AG04450 (cell line): ENCODE data around the gene SLC25A43. TPM values are rescaled to one million over a fixed set of nuclear protein-coding genes. Genes with fewer than 3 reads are reported as not detected.
"Not testable (repeated sequence)": the region's sequence is repeated elsewhere in the genome, so short reads cannot be mapped to it uniquely, and the experiment has no call there.

Experiments used
- CTCF ChIA-PET: fragments of 300-600, 350-600 bp; formaldehyde crosslinking; extraction: SDS; loops from one replicate; lab custom pipeline; 2022; ENCODE audit warnings: antibody characterized with exemption, inconsistent platforms; lab: Charles Lee
- POLR2A ChIA-PET: fragments of 350-600 bp; formaldehyde crosslinking; extraction: SDS; loops from one replicate; lab custom pipeline; 2021; ENCODE audit warnings: antibody characterized with exemption, inconsistent platforms; lab: Yijun Ruan, JAX
- DNase-seq: peaks from one replicate; pipeline ENCODE4 v3.0.0-alpha.2; 2011; ENCODE audit warnings: low read depth, low spot score
- H3K27ac ChIP-seq: one replicate; pipeline ENCODE4 v1.5.1; 2012; ENCODE audit warnings: low read depth, low read length, control low read depth
- H3K27me3 ChIP-seq: one replicate; pipeline ENCODE4 v1.6.0; 2012; ENCODE audit warnings: low read length; ENCODE audit not compliant: control insufficient read depth, insufficient read depth
- H3K4me3 ChIP-seq: 2 replicates; pipeline ENCODE4 v1.5.1; 2011; ENCODE audit warnings: mild to moderate bottlenecking, low read depth, low read length, control low read depth
- H3K9me3 ChIP-seq: 2 replicates; pipeline ENCODE4 v1.5.1; 2012; ENCODE audit warnings: low read length; ENCODE audit not compliant: control insufficient read depth, insufficient read depth
- CTCF ChIP-seq: IDR thresholded peaks from 2 replicates; pipeline ENCODE4 v1.5.1; 2011; ENCODE audit warnings: low read depth, low read length, control low read depth, inconsistent platforms
- polyA plus RNA-seq: library from polyadenylated mRNA; depleted of rRNA; stranded (reverse); fragments of >200 nt; gene quantifications from 2 replicates; pipeline ENCODE4 v1.2.3, GENCODE V29; 2011

SLC25A43 gene
- polyA plus RNA-seq, 1 experiment, result 8.5 TPM

- POLR2A ChIA-PET, result no interaction called here
- no peak overlapping the region for H3K27ac ChIP-seq
- CTCF ChIA-PET, result interaction anchor here (0.8 to 8.3 kb wide), 3 partner anchors 13 to 26 kb away, joined by 4 to 62 read pairs (median 6); no protein-coding TSS in a partner anchor
- no peaks in the 10 kb centered on the region for H3K27me3 ChIP-seq
- no peak for DNase-seq
- no peak overlapping the region for H3K4me3 ChIP-seq
- no peak for TF ChIP-seq CTCF
- H3K9me3 ChIP-seq, result no peaks in the 10 kb centered on the region
Observed at GRCh38 chrX:119486745-119487144, 87.6 kb downstream of the SLC25A43 start.

- DNase-seq, POLR2A ChIA-PET, H3K27me3 ChIP-seq, H3K27ac ChIP-seq, H3K4me3 ChIP-seq, H3K9me3 ChIP-seq: not testable (repeated sequence)
- CTCF ChIA-PET, result interaction anchor here (1.6 to 8.3 kb wide), 5 partner anchors 10 to 25 kb away, joined by 3 to 62 read pairs (median 6); no protein-coding TSS in a partner anchor
Observed at GRCh38 chrX:119487766-119488165, 88.6 kb downstream of the SLC25A43 start.

GRCh38 chrX:119488749-119489148 lies 89.6 kb downstream of the SLC25A43 start:
- no peak overlapping the region for H3K4me3 ChIP-seq
- ChIA-PET CTCF (interaction anchor here (0.7 to 8.3 kb wide), 9 partner anchors 11 to 117 kb away, joined by 3 to 62 read pairs (median 5); partner anchors contain the start of gene NKRF), POLR2A (no interaction called here)
- peak; percentile 59 for TF ChIP-seq CTCF
- no peak overlapping the region for H3K27ac ChIP-seq
- no peaks in the 10 kb centered on the region for H3K9me3 ChIP-seq
- H3K27me3 ChIP-seq, result no peaks in the 10 kb centered on the region
- DNase-seq, result no peak

GRCh38 chrX:119489212-119490074 lies 90.3 kb downstream of the SLC25A43 start:
- no peak for DNase-seq
- Histone ChIP-seq H3K27me3 (no peaks in the 10 kb centered on the region), H3K9me3 (no peaks in the 10 kb centered on the region), H3K27ac (no peak overlapping the region), H3K4me3 (no peak overlapping the region)
- TF ChIP-seq CTCF, result no peak
- CTCF ChIA-PET, result interaction anchor here (1.0 to 8.3 kb wide), 8 partner anchors 11 to 116 kb away, joined by 3 to 62 read pairs (median 6); partner anchors contain the start of gene NKRF
- POLR2A ChIA-PET, result interaction anchor here (0.6 kb wide), 2 partner anchors 19 to 245 kb away, joined by 3 to 5 read pairs; no protein-coding TSS in a partner anchor

- H3K27me3 ChIP-seq, result no peaks in the 10 kb centered on the region
- POLR2A ChIA-PET, result no interaction called here
- CTCF ChIA-PET, result interaction anchor here (2.0 to 3.6 kb wide), 3 partner anchors 10 to 20 kb away, joined by 7 to 15 read pairs (median 13); no protein-coding TSS in a partner anchor
- no peaks in the 10 kb centered on the region for H3K9me3 ChIP-seq
- no peak for TF ChIP-seq CTCF
- DNase-seq, result no peak
- no peak overlapping the region for H3K27ac ChIP-seq
- no peak overlapping the region for H3K4me3 ChIP-seq
Observed at GRCh38 chrX:119492463-119492862, 93.3 kb downstream of the SLC25A43 start.

- not testable (repeated sequence) for DNase-seq, H3K27ac ChIP-seq, H3K9me3 ChIP-seq, H3K27me3 ChIP-seq, H3K4me3 ChIP-seq
- CTCF ChIA-PET, result interaction anchor here (0.6 to 3.6 kb wide), 7 partner anchors 11 to 116 kb away, joined by 4 to 15 read pairs (median 5); no protein-coding TSS in a partner anchor
- POLR2A ChIA-PET, result interaction anchor here (0.6 kb wide), 1 partner anchor 81 kb away, joined by 3 read pairs; no protein-coding TSS in a partner anchor
Observed at GRCh38 chrX:119493851-119494495, 94.8 kb downstream of the SLC25A43 start.
